ENCODE results near the gene GSG1L. TPM values are rescaled to one million over a fixed set of nuclear protein-coding genes. Genes with fewer than 3 reads are reported as not detected.

The GSG1L gene
- total RNA-seq, 2 donors from 2014 or later, result 13.9 to 34.7 TPM

GRCh38 chr16:28051486-28051885 is 12.0 kb downstream of the GSG1L start:
- Histone ChIP-seq H3K36me3 (no peaks in the 10 kb centered on the region), H3K9me3 (peaks cover 0 to 11% of the 10 kb centered on the region in 2 donors), H3K4me1 (peaks cover 0 to 9% of the 10 kb centered on the region in 2 donors), H3K27me3 (no peaks in the 10 kb centered on the region), H3K27ac (no peak overlapping the region), H3K4me3 (no peak overlapping the region)
- DNase-seq (ENCODE audit: low spot score), result no peak
- no peak for TF ChIP-seq CTCF (IDR thresholded peaks at IDR 0.05)

- Histone ChIP-seq H3K36me3 (no peaks in the 10 kb centered on the region), H3K9me3 (no peaks in the 10 kb centered on the region), H3K27ac (peak overlapping the region in 1 of 2 donors; percentile 72), H3K27me3 (no peaks in the 10 kb centered on the region), H3K4me3 (no peak overlapping the region), H3K4me1 (peaks cover 0 to 12% of the 10 kb centered on the region in 2 donors)
- no peak for TF ChIP-seq CTCF (IDR thresholded peaks at IDR 0.05)
- DNase-seq (ENCODE audit: low spot score), result no peak
Measured at GRCh38 chr16:28042811-28043210, 20.7 kb downstream of the GSG1L start.

GRCh38 chr16:28041615-28042014 is 21.9 kb downstream of the GSG1L start:
- Histone ChIP-seq H3K27me3 (no peaks in the 10 kb centered on the region), H3K4me3 (no peak overlapping the region), H3K9me3 (no peaks in the 10 kb centered on the region), H3K27ac (no peak overlapping the region), H3K36me3 (no peaks in the 10 kb centered on the region), H3K4me1 (peaks cover 0 to 12% of the 10 kb centered on the region in 2 donors)
- no peak for DNase-seq (ENCODE audit: low spot score)
- no peak for TF ChIP-seq CTCF (IDR thresholded peaks at IDR 0.05)

- no peaks in the 10 kb centered on the region for H3K27me3 ChIP-seq
- H3K4me1 ChIP-seq, result peaks cover 0 to 12% of the 10 kb centered on the region in 2 donors
- no peaks in the 10 kb centered on the region for H3K9me3 ChIP-seq
- DNase-seq (ENCODE audit: low spot score), result no peak
- H3K36me3 ChIP-seq, result no peaks in the 10 kb centered on the region
- H3K4me3 ChIP-seq, result no peak overlapping the region
- no peak for TF ChIP-seq CTCF (IDR thresholded peaks at IDR 0.05)
- H3K27ac ChIP-seq, result no peak overlapping the region
Measured at GRCh38 chr16:28040039-28040438, 23.5 kb downstream of the GSG1L start.

- H3K9me3 ChIP-seq, result no peaks in the 10 kb centered on the region
- TF ChIP-seq CTCF (IDR thresholded peaks at IDR 0.05), result no peak
- DNase-seq (ENCODE audit: low spot score), result no peak
Measured at GRCh38 chr16:28039493-28039892, 24.0 kb downstream of the GSG1L start.

GRCh38 chr16:28038409-28038808 is 25.1 kb downstream of the GSG1L start:
- H3K36me3 ChIP-seq, result no peaks in the 10 kb centered on the region
- no peak overlapping the region for H3K27ac ChIP-seq
- H3K4me3 ChIP-seq, result no peak overlapping the region
- TF ChIP-seq CTCF (IDR thresholded peaks at IDR 0.05), result no peak
- peaks cover 0 to 10% of the 10 kb centered on the region in 2 donors for H3K4me1 ChIP-seq
- no peaks in the 10 kb centered on the region for H3K27me3 ChIP-seq
- H3K9me3 ChIP-seq, result no peaks in the 10 kb centered on the region
- DNase-seq (ENCODE audit: low spot score), result no peak

More at GRCh38 chr16:28039493-28039892, 24.0 kb downstream of the GSG1L start:
- Histone ChIP-seq H3K4me3 (no peak overlapping the region), H3K27ac (no peak overlapping the region), H3K27me3 (no peaks in the 10 kb centered on the region), H3K36me3 (no peaks in the 10 kb centered on the region), H3K4me1 (peaks cover 0 to 12% of the 10 kb centered on the region in 2 donors)

Data from right atrium auricular region (tissue), 2 donors.